Large intestine (tissue), 1 donor: ENCODE data around the gene ALAD. TPM values are rescaled to one million over a fixed set of nuclear protein-coding genes. Genes with fewer than 3 reads are reported as not detected.

ENCODE experiments used
- polyA plus RNA-seq: library from polyadenylated mRNA; unstranded; fragments of 120-200 nt; gene quantifications from one replicate; pipeline ENCODE4 v1.2.1, GENCODE V29; 2013

ALAD gene
- polyA plus RNA-seq, 1 donor, result 48.8 TPM

Other genes starting within 250 kb of the ALAD start
- 23.1 TPM for gene FKBP15, start 180.0 kb downstream of the ALAD start, polyA plus RNA-seq
- 32.2 TPM for gene SLC31A1, start 179.7 kb downstream of the ALAD start, polyA plus RNA-seq
- gene CDC26, start 125.7 kb downstream of the ALAD start, polyA plus RNA-seq, result 39.7 TPM
- 22.8 TPM for gene PRPF4, start 125.6 kb downstream of the ALAD start, polyA plus RNA-seq
- gene RNF183, start 97.9 kb downstream of the ALAD start, polyA plus RNA-seq, result 0.91 TPM
- 2.8 TPM for gene WDR31, start 61.0 kb downstream of the ALAD start, polyA plus RNA-seq
- gene BSPRY, start 51.7 kb downstream of the ALAD start, polyA plus RNA-seq, result 9.5 TPM
- 155 TPM for gene HDHD3, start 24.3 kb downstream of the ALAD start, polyA plus RNA-seq
- 48.0 TPM for gene POLE3, start 9.4 kb upstream of the ALAD start, polyA plus RNA-seq
- gene C9orf43, start 9.5 kb upstream of the ALAD start, polyA plus RNA-seq, result 0.84 TPM
- 33.0 TPM for gene RGS3, start 62.4 kb upstream of the ALAD start, polyA plus RNA-seq